ENCODE results near the gene TECR. TPM values are rescaled to one million over a fixed set of nuclear protein-coding genes. Genes with fewer than 3 reads are reported as not detected.
"Not testable (repeated sequence)": the region's sequence is repeated elsewhere in the genome, so short reads cannot be mapped to it uniquely, and the experiment has no call there.

The TECR gene, protein sequence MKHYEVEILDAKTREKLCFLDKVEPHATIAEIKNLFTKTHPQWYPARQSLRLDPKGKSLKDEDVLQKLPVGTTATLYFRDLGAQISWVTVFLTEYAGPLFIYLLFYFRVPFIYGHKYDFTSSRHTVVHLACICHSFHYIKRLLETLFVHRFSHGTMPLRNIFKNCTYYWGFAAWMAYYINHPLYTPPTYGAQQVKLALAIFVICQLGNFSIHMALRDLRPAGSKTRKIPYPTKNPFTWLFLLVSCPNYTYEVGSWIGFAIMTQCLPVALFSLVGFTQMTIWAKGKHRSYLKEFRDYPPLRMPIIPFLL
- total RNA-seq (ENCODE audit: insufficient read depth, low replicate concordance) = 61.4 TPM

DNA sequence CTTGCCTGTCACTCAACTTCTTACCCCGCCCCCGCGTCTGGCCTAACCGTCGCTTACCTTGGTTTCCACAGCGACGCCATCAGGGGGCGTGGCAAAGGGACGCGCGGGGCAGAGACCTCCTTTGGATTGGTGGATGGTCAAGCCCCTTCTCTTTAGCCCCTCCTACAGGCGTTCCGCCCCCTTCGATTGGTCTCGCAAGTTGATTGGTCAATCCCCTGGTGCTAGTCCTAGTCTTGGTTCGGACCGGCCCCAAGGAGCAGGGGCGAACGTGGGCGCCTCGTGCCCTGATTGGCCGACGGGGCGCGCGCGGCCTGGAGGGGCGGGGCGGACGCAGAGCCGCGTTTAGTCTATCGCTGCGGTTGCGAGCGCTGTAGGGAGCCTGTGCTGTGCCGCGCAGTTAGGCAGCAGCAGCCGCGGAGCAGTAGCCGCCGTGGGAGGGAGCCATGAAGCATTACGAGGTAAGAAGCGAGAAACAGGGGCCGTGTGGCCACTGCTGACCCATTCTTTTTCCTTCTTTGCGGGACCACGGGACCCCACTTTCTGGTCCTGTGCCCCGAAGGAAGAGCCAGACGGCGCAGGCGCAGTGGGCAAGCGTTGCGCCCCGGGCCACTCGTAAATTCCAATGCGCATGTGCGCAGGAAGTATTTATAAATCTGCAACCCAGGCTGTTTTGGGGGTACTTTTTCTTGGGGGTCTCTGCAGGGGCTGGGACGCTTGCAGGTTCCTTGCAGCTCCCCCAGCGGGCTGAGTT lies at the start of gene TECR:
Gene TECR, plus strand, starts transcription at position 341 of the 751 bp plus-strand sequence. Its CDS starts 103 bp downstream, at position 444.
- DNase-seq (ENCODE audit: low spot score) = peak; percentile 100

DNA sequence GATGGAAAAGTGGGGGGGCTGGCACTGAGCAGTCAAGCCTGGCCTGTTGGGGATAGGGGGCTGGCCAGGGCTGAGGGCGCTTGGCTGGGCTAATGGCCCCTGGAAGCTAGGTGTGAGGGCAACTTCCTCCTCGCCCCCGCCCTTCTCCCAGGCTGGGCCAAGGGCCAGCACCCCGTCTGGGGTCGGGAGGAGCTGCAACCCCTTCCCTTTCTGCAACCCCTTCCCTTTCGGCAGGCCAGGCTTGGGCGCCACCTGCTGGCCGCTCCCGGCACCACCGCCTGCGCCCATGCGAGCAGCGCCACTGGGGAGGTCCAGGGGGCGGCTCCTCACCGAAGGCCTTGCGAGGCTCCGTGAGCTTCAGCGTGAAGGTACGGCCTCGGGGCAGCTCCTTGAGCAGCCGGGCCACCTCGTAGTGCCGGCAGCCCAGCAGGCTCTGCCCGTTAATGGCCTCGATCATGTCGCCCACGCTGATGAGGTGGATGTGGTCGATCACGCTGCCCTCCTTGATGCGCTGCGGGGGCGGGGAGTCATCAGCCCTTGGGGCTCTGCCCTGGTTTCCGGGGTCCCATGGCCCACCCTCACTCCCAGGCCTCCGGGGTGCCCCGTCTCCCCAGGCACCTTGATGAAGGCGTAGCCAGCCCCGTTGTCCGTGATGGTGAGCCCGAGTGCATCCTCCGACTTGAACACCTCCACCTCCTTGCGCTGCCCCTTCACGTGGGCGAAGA lies 49.3 kb upstream of the TECR start:
- no peak for DNase-seq (ENCODE audit: low spot score)

DNA sequence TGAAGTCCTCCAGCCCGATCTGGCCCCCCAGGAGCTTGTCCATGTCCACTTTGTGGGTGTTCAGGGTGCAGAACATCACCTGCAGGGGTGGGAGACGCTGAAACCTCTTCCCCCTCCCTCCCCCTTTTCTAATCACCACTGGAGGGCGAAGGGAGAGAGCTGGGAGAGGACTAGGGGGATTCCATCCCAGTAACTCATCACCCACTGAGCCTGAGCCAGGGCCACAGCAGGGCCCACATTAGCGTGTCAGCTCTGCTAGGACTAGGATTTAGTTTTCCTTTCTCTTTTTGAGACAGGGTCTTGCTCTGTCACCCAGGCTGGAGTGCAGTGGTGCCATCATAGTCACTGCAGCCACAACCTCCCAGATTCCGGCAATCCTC lies 48.7 kb upstream of the TECR start:
- DNase-seq (ENCODE audit: low spot score) = no peak

DNA sequence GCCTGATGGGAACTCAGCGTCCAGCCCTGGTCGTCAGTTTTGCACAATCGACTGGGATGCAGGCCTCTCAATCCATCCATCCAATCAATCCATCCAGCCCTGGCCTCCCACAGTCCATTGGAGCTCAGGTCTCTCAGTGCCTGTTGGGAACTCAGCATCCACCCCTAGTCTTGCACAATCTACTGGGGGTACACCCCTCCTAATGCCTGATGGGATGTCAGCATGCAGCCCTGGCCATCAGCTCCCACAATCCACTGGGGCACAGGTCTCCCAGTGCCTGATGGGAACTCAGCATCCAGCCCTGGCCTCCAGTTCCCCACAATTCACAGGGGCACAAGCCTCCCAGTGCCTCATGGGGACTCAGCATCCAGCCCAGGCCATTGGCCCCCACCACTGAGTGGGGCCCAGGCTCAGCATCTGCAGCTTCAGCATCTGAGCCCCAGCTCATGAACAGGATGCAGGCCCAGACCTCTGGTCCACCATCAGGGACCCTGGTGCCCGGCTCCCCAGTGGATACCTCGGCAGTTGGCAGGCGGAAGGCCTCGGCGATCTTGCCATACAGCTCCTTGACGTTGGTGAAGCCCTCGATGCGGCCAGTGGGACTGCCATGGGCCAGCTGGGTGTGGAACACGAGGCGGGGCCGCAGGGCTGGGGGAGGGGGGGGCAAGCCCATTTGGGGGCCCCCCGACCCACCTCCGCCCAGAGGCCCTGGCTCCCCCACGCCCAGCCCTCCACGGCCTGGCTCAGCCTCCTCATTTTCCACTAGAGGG lies 47.0 kb upstream of the TECR start:
- DNase-seq (ENCODE audit: low spot score) = no peak

DNA sequence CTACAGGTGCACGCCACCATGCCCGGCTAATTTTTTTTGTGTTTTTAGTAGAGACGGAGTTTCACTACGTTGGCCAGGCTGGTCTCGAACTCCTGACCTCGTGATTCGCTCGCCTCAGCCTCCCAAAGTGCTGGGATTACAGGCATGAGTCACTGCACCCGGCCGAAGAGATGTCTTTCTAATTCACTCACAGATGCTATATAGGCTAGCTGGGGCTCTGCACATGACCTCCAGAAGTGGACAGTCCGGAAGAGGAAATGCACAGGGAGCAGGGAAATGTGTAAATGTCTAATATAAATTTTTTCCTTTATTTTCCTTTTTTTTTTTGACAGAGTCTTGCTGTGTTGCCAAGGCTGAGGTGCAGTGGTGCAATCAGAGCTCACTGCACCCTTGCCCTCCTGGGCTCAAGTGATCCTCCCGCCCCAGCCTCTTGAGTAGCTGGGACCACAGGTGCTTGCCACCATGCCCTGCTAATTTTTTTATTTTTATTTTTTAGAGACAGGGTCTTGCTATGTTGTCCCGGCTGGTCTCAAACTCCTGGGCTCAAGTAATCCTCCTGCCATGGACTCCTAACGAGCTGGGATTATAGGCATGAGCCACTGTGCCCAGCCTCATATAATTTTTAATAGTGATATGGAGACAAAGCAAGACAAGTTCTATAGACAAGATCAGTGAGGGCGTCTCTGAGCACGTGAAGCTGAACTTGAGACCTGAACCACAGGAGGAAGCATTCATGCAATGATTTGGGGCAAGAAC lies 41.8 kb upstream of the TECR start:
- DNase-seq (ENCODE audit: low spot score) = no peak

DNA sequence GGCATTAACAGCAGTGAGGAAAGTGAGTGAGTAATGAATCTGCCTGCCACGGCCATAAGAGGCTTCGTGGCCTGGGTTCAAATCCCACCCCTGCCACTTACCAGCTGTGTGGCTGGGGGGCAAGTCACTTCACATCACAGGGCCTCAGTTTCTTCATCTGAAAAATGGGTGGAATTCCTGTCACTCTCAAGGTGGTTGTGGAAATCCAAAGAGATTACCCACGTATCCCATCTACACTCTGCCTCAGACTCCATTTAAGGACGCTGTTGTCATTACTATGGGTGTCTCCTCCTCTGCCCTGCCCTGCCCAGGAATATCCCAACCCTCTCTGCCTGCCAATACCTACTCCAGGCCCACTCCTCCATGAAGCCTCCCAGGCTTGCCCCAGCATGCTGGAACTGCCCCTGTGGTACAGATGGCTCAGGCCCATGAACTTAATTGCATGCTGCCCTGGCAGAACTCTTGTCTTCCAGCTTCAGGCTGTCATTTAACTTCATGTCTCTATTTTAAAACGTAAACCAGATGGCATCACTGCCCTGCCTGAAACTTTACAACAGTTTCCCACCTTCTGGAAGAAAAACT lies 36.5 kb upstream of the TECR start:
- DNase-seq (ENCODE audit: low spot score) = no peak

DNA sequence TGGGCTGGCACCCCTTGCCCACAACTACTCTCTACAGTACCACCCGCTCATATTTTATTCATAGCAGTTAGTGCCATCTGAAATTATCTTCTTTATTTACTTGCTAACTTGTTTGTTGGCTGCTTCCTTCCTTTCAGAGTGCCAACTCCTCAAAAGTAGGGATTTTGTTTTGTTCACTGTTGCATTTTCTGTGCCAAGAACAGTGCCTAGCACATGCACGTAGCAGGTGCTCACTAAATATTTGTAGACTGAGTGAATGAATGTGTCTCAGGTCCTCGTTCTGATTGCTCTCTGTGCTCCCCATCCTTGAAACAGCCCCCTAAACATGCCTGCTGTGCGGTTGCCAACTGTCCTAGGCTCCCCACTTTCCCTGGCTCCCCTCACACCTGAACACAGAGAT lies 35.0 kb upstream of the TECR start:
- DNase-seq (ENCODE audit: low spot score) = no peak

DNA sequence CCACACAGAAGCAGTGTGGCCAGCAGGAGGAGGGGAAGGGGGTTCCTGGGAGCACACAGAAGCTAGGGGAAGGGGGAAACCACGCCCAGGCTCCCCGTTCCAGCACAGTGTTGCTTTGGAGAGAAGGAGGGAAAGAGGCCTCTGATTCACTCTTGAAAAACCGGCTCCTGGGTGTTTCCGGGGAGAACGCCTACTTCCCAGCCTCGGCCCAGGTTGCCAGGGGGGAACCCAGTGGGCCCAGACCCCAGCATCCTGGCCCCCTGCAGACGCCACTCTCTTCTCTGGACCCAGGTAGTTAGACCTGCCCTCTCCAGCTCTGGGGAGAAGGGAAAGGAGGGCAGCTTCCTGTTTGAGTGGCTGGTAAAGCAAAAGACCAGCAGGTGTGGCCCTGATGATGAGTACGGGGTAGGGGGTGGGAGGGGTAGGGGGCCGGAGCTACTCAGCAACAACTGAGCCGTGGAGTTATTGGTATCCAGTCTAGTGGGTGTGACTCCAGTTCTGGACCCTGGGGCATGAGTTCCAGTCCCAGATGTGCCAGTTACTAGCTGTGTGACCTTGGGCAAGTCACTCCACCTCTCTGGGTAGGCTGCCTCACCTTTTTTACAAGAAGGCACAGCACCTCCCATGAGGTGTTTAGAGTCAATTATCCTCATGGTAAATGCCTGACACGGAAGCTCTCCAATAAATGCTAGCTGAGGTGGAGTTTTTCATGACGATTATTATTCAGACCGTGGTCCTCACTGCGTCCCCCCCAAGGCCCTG lies 34.3 kb upstream of the TECR start:
- DNase-seq (ENCODE audit: low spot score) = no peak

DNA sequence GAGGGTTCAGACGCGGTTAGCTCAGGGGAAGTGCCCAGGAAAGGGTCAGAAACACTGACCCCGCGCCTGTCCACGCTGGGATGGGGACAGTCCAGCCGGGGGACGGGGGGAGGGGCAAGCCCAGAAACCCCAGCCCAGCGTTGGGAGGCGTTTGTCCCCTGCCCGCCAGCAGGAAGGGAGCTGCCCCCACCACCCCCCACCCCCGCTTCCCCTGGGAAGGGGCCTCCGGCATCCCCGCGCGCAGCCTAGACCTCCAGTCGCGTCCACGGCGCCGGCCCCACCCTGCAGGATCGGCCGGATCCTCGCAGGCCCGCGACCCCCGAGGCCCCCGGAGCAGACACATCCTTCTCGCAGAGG lies 33.7 kb upstream of the TECR start:
- DNase-seq (ENCODE audit: low spot score) = no peak

DNA sequence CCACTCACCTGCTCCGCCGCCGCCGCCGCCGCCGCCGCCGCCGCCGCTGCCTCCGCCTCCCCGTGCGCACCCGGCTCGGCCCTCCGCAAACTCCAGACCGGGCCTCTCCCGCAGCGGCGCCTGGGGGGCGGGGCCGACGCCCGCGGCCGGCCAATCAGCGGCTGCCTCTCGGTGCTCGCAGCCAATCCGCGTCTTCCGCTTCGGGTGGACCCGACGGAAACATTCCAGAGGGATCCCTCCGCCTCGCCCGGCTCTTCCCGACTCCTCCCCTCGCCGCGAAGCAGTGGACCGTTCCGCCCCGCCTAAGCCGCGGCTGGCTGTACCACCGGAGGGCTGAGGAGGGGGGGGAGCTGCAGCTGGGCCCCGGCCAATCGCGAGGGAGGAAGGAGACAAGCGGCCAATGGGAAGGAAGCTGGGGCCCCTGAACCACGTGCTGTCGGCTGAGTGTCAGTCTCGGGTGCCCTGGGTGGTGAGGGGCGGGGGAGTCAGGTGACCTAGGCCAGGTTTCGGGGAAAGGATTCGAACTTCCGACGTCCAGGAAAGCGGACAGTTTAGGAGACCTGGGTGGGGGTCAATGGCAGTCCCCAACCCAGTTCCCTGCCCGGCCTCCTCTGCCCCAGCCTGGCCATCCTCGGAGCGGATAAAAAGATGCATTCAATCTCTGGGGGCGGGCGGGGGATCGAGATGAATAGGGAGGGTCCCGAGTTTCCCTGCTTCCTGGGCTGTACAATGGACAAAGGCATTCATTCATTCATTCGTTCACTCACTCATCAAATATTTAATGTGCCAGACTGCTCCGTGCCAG lies 33.2 kb upstream of the TECR start, which contains the start of gene GIPC1:
Gene GIPC1, minus strand, starts transcription at position 99 of the 805 bp plus-strand sequence. CDS start 13,151 bp downstream, outside the sequence.
- DNase-seq (ENCODE audit: low spot score) = peak; percentile 99

DNA sequence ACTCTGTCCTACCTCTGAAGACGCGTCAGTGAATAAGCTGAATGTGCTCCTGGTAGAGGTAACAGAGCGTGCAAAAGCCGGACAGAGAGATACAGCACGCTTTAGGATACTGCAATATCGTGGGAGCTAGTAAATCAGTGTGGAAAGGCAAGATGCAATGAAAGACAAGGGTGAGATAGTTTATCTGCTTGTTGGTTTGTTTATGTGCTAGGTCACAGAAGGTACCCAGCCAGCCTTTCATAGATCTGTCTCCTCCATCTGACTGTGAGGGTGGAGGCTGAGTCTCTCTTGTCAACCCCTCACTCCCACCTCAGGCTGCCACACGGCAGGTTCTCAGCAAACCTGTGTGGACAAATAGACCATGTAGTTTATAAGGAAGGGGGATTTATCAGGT lies 32.6 kb upstream of the TECR start:
- DNase-seq (ENCODE audit: low spot score) = no peak

DNA sequence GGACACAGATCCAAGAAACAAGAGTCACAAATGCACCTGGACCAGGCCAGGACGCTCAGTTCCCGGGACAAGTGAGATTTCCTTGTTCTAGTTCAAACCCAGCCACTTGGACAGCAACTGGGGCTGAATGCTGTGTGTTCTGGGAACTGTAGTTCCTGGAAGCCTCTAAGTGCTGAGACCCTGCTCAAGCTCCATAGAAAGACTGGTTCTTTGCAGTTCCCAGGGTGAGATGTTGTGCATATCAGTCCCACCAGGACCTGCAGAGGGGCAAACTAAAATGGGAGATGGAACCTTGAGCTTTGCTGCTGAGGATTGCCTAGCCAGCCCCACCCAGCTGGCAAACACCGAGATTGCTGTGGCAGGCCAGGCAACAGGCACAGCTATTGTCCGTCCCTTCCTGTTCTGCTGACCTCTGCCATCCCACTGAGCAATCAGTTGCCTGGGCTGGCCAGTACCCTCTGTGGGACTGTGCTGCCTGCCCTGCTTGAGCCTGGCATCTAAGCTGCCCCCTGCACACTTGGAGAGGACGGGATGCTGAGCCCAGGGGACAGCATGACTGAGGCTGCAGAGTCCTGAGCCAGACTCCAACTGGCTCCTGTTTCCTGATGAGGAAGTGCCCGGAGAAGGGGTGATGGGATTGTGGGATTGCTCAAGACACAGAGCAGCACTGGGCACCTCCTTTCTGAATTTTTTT lies 32.0 kb upstream of the TECR start:
- no peak for DNase-seq (ENCODE audit: low spot score)

DNA sequence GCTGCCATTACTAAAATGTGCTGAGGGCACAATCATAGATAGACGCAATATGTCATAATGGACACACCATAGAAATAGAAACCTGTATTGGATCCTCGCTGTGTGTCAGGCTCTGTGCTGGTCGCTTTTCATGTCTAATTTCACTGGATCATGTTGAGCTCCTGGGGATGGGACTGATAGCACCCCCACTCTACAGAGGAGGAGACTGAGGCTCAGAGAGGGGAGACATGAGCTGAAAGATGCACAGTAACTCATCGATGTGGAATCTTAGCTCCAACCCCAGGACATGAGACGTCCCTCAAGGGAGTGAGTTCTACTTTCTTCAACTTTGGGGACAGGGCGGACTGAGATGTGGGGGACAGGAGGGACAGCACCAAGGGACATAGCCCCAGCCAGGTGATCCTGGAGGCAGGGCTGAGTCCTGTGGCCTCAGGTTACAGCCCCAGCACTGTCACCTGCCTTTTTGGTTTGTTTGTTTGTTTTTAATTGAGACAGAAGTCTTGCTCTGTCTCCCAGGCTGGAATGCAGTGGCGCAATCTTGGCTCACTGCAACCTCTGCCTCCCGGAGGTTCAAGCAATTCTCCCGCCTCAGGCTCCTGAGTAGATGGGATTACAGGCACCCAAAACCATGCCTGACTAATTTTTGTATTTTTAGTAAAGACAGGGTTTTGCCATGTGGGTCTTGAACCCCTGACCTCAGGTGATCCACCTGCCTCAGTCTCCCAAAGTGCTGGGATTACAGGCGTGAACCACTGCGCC lies 26.9 kb upstream of the TECR start:
- DNase-seq (ENCODE audit: low spot score) = no peak

DNA sequence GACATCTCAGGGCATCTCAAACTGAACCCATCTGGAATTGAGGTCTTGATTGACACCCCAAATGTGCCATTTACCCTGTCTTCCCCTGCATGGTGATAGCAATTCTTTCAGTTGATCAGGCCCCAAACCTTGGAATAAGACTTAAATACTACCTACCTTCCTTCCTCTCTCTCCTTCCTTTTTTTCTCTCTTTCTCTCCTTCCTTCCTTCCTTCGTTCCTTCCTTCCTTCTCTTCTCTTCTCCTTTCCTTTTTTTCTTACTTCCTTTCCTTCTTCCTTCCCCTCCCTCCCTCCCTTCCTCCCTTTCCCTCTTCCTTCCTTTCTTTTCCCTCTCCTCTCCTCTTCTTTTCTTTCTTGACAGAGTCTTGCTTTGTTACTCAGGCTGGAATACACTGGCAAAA lies 26.1 kb upstream of the TECR start:
- DNase-seq (ENCODE audit: low spot score) = no peak

DNA sequence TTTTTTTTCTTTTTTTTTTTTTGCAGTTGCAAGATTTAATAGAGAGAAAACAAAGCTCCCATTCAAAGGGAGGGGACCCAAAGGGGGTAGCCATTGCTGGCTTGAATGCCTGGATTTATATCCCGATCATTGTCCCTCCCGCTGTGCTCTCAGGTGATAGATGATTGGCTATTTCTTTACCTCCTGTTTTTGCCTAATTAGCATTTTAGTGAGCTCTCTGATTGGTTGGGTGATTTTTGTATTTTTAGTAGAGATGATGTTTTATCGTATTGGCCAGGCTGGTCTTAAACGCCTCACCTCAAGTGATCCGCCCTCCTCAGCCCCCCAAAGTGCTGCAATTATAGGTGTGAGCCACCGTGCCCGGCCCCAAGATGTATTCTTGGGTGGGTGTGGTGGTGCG lies 24.8 kb upstream of the TECR start:
- DNase-seq (ENCODE audit: low spot score) = not testable (repeated sequence)

DNA sequence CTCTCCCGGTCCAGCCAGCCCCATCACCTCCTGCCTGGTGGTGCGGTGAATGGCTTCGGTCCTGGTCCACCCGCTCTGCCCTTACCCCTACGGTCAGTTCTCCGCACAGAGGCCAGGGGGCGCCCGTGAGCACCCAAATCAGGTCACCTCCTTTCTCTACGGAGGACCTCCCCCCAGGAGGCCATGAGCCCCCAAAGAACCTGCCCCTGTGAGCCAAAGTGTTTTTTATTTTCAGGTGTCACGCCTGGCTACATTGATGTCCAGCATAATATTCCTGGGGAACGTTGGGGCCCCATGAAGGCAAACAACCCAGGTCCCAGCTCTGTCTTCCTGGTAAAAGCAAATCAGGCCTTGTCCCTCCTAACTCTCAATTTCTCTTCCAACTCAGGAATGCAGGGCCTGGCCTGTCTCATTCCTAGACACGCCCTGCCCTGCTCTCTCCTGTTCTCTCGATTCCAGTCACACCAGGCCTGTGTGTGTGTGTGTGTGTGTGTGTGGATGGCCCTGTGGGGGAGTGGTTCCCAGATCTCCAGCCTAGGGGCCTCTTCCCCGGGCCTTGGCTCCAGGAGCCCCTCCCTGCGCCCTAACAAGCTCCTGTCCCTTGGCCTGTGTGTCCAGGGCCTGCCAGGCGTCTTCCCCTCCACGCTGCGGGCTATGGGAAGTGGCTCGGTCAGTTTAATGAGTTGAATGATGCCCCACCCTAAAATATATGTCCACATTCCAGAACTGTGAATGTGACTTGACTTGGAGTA lies 23.7 kb upstream of the TECR start:
- DNase-seq (ENCODE audit: low spot score) = peak; percentile 92

Data from umbilical cord (tissue), 2 donors.